ENCODE data around the gene TSPAN17. TPM values are rescaled to one million over a fixed set of nuclear protein-coding genes. Genes with fewer than 3 reads are reported as not detected.

The TSPAN17 gene
- total and polyA plus RNA-seq, 2 experiments from 2014 or later, result 30.2 to 32.3 TPM

DNA sequence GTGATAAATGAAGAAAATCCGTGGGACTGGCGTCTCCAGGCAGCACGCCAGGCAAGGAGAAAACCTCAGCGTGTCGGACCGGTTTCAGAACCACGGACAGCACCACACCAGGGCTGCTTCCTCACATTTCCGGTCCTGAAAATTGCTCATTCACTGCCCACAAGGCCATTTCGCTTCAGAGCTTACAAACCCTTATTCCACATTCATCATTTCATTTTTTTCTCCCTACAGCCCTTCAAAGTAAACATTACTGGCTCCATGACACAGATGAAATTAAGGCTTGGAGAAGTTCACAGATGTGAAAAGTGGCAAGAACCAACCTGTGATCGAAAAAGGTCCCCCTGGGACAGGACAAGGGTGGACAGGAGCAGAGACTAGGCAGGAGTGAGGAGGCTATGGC, 35.8 kb upstream of the TSPAN17 start:
- H3K9me3 ChIP-seq (ENCODE audit: low read depth), result no peaks in the 10 kb centered on the region
- TF ChIP-seq, protein P1, sequence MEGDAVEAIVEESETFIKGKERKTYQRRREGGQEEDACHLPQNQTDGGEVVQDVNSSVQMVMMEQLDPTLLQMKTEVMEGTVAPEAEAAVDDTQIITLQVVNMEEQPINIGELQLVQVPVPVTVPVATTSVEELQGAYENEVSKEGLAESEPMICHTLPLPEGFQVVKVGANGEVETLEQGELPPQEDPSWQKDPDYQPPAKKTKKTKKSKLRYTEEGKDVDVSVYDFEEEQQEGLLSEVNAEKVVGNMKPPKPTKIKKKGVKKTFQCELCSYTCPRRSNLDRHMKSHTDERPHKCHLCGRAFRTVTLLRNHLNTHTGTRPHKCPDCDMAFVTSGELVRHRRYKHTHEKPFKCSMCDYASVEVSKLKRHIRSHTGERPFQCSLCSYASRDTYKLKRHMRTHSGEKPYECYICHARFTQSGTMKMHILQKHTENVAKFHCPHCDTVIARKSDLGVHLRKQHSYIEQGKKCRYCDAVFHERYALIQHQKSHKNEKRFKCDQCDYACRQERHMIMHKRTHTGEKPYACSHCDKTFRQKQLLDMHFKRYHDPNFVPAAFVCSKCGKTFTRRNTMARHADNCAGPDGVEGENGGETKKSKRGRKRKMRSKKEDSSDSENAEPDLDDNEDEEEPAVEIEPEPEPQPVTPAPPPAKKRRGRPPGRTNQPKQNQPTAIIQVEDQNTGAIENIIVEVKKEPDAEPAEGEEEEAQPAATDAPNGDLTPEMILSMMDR (IDR thresholded peaks at IDR 0.05; ENCODE audit: low read depth, low read length), result no peak
- peak; percentile 91 to 92 for DNase-seq (ENCODE audit: low read depth in 1 of 2, low spot score in 1 of 2)
- no peaks in the 10 kb centered on the region for H3K36me3 ChIP-seq
- peaks cover 3% of the 10 kb centered on the region for H3K4me1 ChIP-seq (ENCODE audit: low read depth)
- H3K27ac ChIP-seq, result no peak overlapping the region
- H3K4me3 ChIP-seq, result no peak overlapping the region
- peaks cover 16% of the 10 kb centered on the region for H3K27me3 ChIP-seq

GRCh38 chr5:176612008-176612407, 35.3 kb upstream of the TSPAN17 start:
- TF ChIP-seq, protein P1 (IDR thresholded peaks at IDR 0.05; ENCODE audit: low read depth, low read length), result no peak
- Histone ChIP-seq H3K4me3 (no peak overlapping the region), H3K27me3 (peaks cover 16% of the 10 kb centered on the region), H3K36me3 (no peaks in the 10 kb centered on the region), H3K4me1 (ENCODE audit: low read depth) (peaks cover 8% of the 10 kb centered on the region), H3K27ac (no peak overlapping the region), H3K9me3 (ENCODE audit: low read depth) (no peaks in the 10 kb centered on the region)
- no peak for DNase-seq (ENCODE audit: low read depth in 1 of 2, low spot score in 1 of 2)

- no peaks in the 10 kb centered on the region for H3K9me3 ChIP-seq (ENCODE audit: low read depth)
- H3K27ac ChIP-seq, result no peak overlapping the region
- no peak for DNase-seq (ENCODE audit: low read depth in 1 of 2, low spot score in 1 of 2)
- H3K36me3 ChIP-seq, result no peaks in the 10 kb centered on the region
- peaks cover 9% of the 10 kb centered on the region for H3K4me1 ChIP-seq (ENCODE audit: low read depth)
- TF ChIP-seq, protein P1 (IDR thresholded peaks at IDR 0.05; ENCODE audit: low read depth, low read length), result no peak
- H3K27me3 ChIP-seq, result peaks cover 16% of the 10 kb centered on the region
- no peak overlapping the region for H3K4me3 ChIP-seq
Observed at GRCh38 chr5:176612855-176613254, 34.4 kb upstream of the TSPAN17 start.

DNA sequence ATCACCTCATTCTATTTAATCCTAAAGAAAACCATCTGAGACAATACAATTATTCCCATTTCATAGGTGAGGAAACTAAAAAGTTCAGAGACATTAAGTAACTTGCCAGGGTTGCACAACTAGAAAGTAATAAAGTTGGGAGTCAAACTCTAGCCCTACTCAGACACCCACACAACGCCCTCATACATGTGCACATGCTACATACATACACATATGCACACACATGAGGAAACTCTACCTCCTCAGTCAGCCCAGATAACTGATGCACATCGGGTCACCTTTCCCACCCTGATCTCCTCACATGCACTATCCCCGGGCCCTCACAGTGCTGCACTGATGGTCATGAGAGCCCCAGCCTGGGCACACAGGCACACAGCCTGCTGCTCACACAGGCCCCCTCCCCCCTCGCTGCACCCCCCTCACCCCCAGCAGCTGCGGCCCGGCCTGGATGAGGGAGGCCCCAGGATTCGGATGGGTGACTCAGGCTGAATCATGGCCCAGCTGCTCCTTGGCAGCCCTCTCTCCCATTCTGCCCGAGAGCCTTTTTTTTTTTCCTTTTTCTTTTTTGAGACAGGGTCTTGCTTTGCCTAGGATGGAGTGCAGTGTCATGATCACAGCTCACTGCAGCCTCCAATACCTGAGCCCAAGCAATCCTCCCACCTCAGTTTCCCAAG, 32.3 kb upstream of the TSPAN17 start:
- Histone ChIP-seq H3K27ac (no peak overlapping the region), H3K9me3 (ENCODE audit: low read depth) (no peaks in the 10 kb centered on the region), H3K36me3 (no peaks in the 10 kb centered on the region), H3K27me3 (peaks cover 22% of the 10 kb centered on the region), H3K4me1 (ENCODE audit: low read depth) (peaks cover 9% of the 10 kb centered on the region), H3K4me3 (no peak overlapping the region)
- DNase-seq (ENCODE audit: low read depth in 1 of 2, low spot score in 1 of 2), result peak in 1 of 2 donors; percentile 72
- TF ChIP-seq, protein P1 (IDR thresholded peaks at IDR 0.05; ENCODE audit: low read depth, low read length), result no peak

- peaks cover 11% of the 10 kb centered on the region for H3K4me1 ChIP-seq (ENCODE audit: low read depth)
- H3K9me3 ChIP-seq (ENCODE audit: low read depth), result no peaks in the 10 kb centered on the region
Observed at GRCh38 chr5:176616511-176616910, 30.8 kb upstream of the TSPAN17 start.

More at GRCh38 chr5:176616511-176616910, 30.8 kb upstream of the TSPAN17 start:
- H3K27me3 ChIP-seq, result peaks cover 20% of the 10 kb centered on the region
- no peak for DNase-seq (ENCODE audit: low read depth in 1 of 2, low spot score in 1 of 2)
- no peak overlapping the region for H3K4me3 ChIP-seq
- TF ChIP-seq, protein P1 (IDR thresholded peaks at IDR 0.05; ENCODE audit: low read depth, low read length), result no peak
- H3K36me3 ChIP-seq, result no peaks in the 10 kb centered on the region
- no peak overlapping the region for H3K27ac ChIP-seq

All from cardiac muscle cell (in vitro differentiated cells and primary cell).